H1 (cell line): ENCODE measurements around the gene NHLH2. TPM values are rescaled to one million over a fixed set of nuclear protein-coding genes. Genes with fewer than 3 reads are reported as not detected.

Source experiments
- SIN3A ChIP-seq, 2 experiments: IDR thresholded peaks in 1 of 2; conservative IDR thresholded peaks in 1 of 2; 2 replicates each; pipeline ENCODE4 v1.6.1; 2011 to 2012; ENCODE audit warnings: low read length in 2 of 2, improper control_type of control experiment in 1 of 2, low read depth in 1 of 2, mild to moderate bottlenecking in 1 of 2
- polyA plus RNA-seq, 7 experiments: library from polyadenylated mRNA; depleted of rRNA in 3 of 7; stranded (reverse) in 5 of 7; unstranded in 2 of 7; fragments of >200 nt in 5 of 7; fragments of 200-250 nt in 2 of 7; gene quantifications; 1 replicate in 5 of 7; 2 replicates in 1 of 7; 4 replicates in 1 of 7; pipeline versions ENCODE4 v1.2.1 to v1.2.3, GENCODE V29; 2011 to 2013; ENCODE audit warnings: missing spikeins in 2 of 7, mixed read lengths in 2 of 7
- total RNA-seq: library from RNA; stranded (reverse); fragmentation: NEBNext Ultra II Directional; extraction: Animal tissue kit (Norgen Biotek cat#: 25700); gene quantifications from 2 replicates; pipeline ENCODE4 v1.2.1, GENCODE V29; 2021

NHLH2 gene
- total and polyA plus RNA-seq, 2 of the 8 experiments (the other 6 are each of a cell fraction or from before 2014, with no cell fraction given) = 0.92 to 1.1 TPM

DNA sequence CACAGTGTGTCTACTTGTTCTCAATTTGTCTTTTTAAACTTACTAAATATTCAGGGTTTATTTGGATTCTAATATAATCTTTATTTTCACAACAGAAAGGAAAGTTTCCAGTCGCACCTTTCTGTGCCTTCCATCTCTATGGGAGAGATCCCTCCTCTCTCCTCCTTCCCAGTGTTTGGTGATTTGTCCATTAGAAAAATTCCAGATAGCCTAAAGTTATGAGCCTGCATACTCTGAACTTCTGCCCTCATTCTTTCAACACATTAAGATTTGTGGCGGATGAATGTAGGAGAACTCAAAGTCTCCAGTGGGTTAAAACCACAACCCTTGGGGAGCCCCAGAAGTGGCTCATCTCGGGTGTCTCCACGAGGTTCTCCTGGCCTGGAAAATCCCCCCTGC is 3.6 kb downstream of the NHLH2 start (continued):
- TF ChIP-seq SIN3A (conservative IDR thresholded peaks at IDR 0.05 in 1 of 2, IDR thresholded peaks at IDR 0.05 in 1 of 2; ENCODE audit: low read depth in 1 of 2, low read length in 2 of 2) = no peak
- TF ChIP-seq, all 59 proteins: peak for 0
